Neural cell (in vitro differentiated cells): ENCODE measurements around the gene TRPM4. TPM values are rescaled to one million over a fixed set of nuclear protein-coding genes. Genes with fewer than 3 reads are reported as not detected.

Source experiments
- H2AFZ ChIP-seq: fragments of 200-600, 300-800 bp; sonication (generic), shearing (Covaris generic); 2 replicates; pipeline ENCODE4 v1.6.0; 2014; ENCODE audit warnings: low read depth, mild to moderate bottlenecking, antibody characterized with exemption, low read length, moderate library complexity
- H3F3A ChIP-seq: fragments of 200-600 bp; shearing (Covaris generic); 2 replicates; pipeline ENCODE4 v1.6.1; 2016; ENCODE audit warnings: mild to moderate bottlenecking, moderate library complexity, mixed read lengths, antibody characterized with exemption, low read length; ENCODE audit not compliant: insufficient read depth, poor library complexity, severe bottlenecking
- H3K27ac ChIP-seq: fragments of 200-600, 300-800 bp; sonication (generic), shearing (Covaris generic); 2 replicates; pipeline ENCODE4 v1.5.1; 2014; ENCODE audit warnings: mild to moderate bottlenecking, low read length, moderate library complexity
- H3K27me3 ChIP-seq: fragments of 300-800, 200-600 bp; sonication (generic), shearing (Covaris generic); 2 replicates; pipeline ENCODE4 v1.6.0; 2014; ENCODE audit warnings: mild to moderate bottlenecking, low read depth, low read length, moderate library complexity; ENCODE audit not compliant: insufficient read depth
- H3K36me3 ChIP-seq: fragments of 300-800, 200-600 bp; sonication (generic), shearing (Covaris generic); 2 replicates; pipeline ENCODE4 v1.5.1; 2014; ENCODE audit warnings: mild to moderate bottlenecking, antibody characterized with exemption, low read length, moderate library complexity; ENCODE audit not compliant: insufficient read depth
- H3K4me2 ChIP-seq: fragments of 300-800, 200-600 bp; sonication (generic), shearing (Covaris generic); 2 replicates; pipeline ENCODE4 v1.6.0; 2014; ENCODE audit warnings: mild to moderate bottlenecking, low read length
- H3K4me3 ChIP-seq: fragments of 300-800, 200-600 bp; sonication (generic), shearing (Covaris generic); 2 replicates; pipeline ENCODE4 v1.5.1; 2014; ENCODE audit warnings: mild to moderate bottlenecking, low read length, moderate library complexity
- H3K79me2 ChIP-seq: fragments of 200-600 bp; shearing (Covaris generic); replicated peaks from 2 replicates; pipeline ENCODE4 v1.6.0; 2014; ENCODE audit warnings: mild to moderate bottlenecking, low read length, moderate library complexity; ENCODE audit not compliant: insufficient read depth
- H3K9ac ChIP-seq: fragments of 300-800, 200-600 bp; sonication (generic), shearing (Covaris generic); 2 replicates; pipeline ENCODE4 v1.6.1; 2016; ENCODE audit warnings: mild to moderate bottlenecking, low read length, mixed read lengths
- H3K9me2 ChIP-seq: fragments of 200-600 bp; shearing (Covaris generic); 2 replicates; pipeline ENCODE4 v1.6.1; 2016; ENCODE audit warnings: mild to moderate bottlenecking, low read length, mixed read lengths; ENCODE audit not compliant: insufficient read depth
- H3K9me3 ChIP-seq: fragments of 200-600, 300-800 bp; sonication (generic), shearing (Covaris generic); 2 replicates; pipeline ENCODE4 v1.6.1; 2016; ENCODE audit warnings: mild to moderate bottlenecking, mixed run types, low read length, moderate library complexity, mixed read lengths
- H4K20me1 ChIP-seq: fragments of 200-600 bp; shearing (Covaris generic); 2 replicates; pipeline ENCODE4 v1.6.1; 2016; ENCODE audit warnings: mild to moderate bottlenecking, mixed run types; ENCODE audit not compliant: insufficient read depth
- EP300 ChIP-seq: fragments of 450-650 bp; conservative IDR thresholded peaks from 2 replicates; pipeline ENCODE4 v1.6.1; 2014; ENCODE audit warnings: antibody characterized with exemption, mild to moderate bottlenecking, moderate library complexity; ENCODE audit not compliant: poor library complexity, severe bottlenecking
- EZH2 ChIP-seq: fragments of 200-600, 300-800 bp; shearing (Covaris generic), sonication (generic); IDR thresholded peaks from 2 replicates; pipeline ENCODE4 v1.6.1; 2014; ENCODE audit warnings: antibody characterized with exemption, low read length, borderline replicate concordance, mild to moderate bottlenecking; ENCODE audit not compliant: insufficient read depth, poor library complexity, severe bottlenecking
- MXI1 ChIP-seq: fragments of 450-650 bp; conservative IDR thresholded peaks from 2 replicates; pipeline ENCODE4 v1.6.1; 2014; ENCODE audit warnings: antibody characterized with exemption, mild to moderate bottlenecking; ENCODE audit not compliant: poor library complexity, severe bottlenecking
- POLR2AphosphoS5 ChIP-seq: IDR thresholded peaks from 2 replicates; pipeline ENCODE4 v1.6.1; 2012
- RAD21 ChIP-seq: fragments of 450-650 bp; conservative IDR thresholded peaks from 2 replicates; pipeline ENCODE4 v1.6.1; 2014; ENCODE audit warnings: antibody characterized with exemption, mild to moderate bottlenecking, moderate library complexity
- SMC3 ChIP-seq: fragments of 450-650 bp; conservative IDR thresholded peaks from 2 replicates; pipeline ENCODE4 v1.6.1; 2014; ENCODE audit warnings: antibody characterized with exemption, mild to moderate bottlenecking, moderate library complexity; ENCODE audit not compliant: poor library complexity
- TAF1 ChIP-seq: IDR thresholded peaks from 2 replicates; pipeline ENCODE4 v1.6.1; 2012; ENCODE audit warnings: low read depth
- polyA plus RNA-seq: library from polyadenylated mRNA; depleted of rRNA; stranded (reverse); fragments of >200 nt; gene quantifications from 2 replicates; pipeline ENCODE4 v1.2.3, GENCODE V29; 2014
- TF ChIP-seq, protein P1 (sequence below): IDR thresholded peaks from 2 replicates; pipeline ENCODE4 v1.6.1; 2012; ENCODE audit warnings: borderline replicate concordance
- TF ChIP-seq, protein P2 (sequence below): fragments of 450-650 bp; IDR thresholded peaks from 2 replicates; pipeline ENCODE4 v1.5.1; 2014; ENCODE audit warnings: antibody characterized with exemption, mild to moderate bottlenecking, moderate library complexity; ENCODE audit not compliant: poor library complexity, severe bottlenecking

The TRPM4 gene
- polyA plus RNA-seq, 1 donor from 2014 or later, result 42.5 TPM

DNA sequence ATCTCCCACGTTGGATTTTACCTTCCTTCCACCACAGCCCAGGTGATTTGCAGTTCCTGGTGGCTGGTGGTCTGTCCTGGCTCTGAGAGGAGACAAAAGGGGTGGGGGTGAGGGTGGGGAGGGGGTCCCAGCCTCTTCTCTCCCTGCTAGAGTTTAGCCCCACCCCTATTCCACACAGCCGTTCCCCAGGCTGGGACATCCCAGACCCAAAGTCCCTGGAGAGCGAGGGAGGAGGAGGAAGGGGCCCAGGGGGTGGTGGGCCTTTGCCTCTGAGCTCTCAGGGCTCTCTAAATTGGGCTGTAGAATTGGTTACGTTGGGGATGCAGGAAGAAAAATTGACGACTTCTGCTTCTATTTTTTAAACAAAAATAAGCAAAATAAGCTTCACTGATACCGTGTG is 85.5 kb downstream of the TRPM4 start:
- Histone ChIP-seq H3K79me2 (no peaks in the 10 kb centered on the region), H3K27me3 (no peaks in the 10 kb centered on the region), H3K36me3 (no peaks in the 10 kb centered on the region), H3K27ac (no peak overlapping the region), H3K9ac (no peak overlapping the region), H2AFZ (no peak overlapping the region), H3F3A (no peaks in the 10 kb centered on the region), H3K9me2 (no peaks in the 10 kb centered on the region), H4K20me1 (no peaks in the 10 kb centered on the region), H3K4me3 (no peak overlapping the region), H3K9me3 (no peaks in the 10 kb centered on the region), H3K4me2 (no peak overlapping the region)
- no peak for TF ChIP-seq RAD21
- TF ChIP-seq EP300, result no peak
- no peak for TF ChIP-seq SMC3
- TF ChIP-seq, protein P1, sequence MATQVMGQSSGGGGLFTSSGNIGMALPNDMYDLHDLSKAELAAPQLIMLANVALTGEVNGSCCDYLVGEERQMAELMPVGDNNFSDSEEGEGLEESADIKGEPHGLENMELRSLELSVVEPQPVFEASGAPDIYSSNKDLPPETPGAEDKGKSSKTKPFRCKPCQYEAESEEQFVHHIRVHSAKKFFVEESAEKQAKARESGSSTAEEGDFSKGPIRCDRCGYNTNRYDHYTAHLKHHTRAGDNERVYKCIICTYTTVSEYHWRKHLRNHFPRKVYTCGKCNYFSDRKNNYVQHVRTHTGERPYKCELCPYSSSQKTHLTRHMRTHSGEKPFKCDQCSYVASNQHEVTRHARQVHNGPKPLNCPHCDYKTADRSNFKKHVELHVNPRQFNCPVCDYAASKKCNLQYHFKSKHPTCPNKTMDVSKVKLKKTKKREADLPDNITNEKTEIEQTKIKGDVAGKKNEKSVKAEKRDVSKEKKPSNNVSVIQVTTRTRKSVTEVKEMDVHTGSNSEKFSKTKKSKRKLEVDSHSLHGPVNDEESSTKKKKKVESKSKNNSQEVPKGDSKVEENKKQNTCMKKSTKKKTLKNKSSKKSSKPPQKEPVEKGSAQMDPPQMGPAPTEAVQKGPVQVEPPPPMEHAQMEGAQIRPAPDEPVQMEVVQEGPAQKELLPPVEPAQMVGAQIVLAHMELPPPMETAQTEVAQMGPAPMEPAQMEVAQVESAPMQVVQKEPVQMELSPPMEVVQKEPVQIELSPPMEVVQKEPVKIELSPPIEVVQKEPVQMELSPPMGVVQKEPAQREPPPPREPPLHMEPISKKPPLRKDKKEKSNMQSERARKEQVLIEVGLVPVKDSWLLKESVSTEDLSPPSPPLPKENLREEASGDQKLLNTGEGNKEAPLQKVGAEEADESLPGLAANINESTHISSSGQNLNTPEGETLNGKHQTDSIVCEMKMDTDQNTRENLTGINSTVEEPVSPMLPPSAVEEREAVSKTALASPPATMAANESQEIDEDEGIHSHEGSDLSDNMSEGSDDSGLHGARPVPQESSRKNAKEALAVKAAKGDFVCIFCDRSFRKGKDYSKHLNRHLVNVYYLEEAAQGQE, result no peak
- TF ChIP-seq, protein P2, sequence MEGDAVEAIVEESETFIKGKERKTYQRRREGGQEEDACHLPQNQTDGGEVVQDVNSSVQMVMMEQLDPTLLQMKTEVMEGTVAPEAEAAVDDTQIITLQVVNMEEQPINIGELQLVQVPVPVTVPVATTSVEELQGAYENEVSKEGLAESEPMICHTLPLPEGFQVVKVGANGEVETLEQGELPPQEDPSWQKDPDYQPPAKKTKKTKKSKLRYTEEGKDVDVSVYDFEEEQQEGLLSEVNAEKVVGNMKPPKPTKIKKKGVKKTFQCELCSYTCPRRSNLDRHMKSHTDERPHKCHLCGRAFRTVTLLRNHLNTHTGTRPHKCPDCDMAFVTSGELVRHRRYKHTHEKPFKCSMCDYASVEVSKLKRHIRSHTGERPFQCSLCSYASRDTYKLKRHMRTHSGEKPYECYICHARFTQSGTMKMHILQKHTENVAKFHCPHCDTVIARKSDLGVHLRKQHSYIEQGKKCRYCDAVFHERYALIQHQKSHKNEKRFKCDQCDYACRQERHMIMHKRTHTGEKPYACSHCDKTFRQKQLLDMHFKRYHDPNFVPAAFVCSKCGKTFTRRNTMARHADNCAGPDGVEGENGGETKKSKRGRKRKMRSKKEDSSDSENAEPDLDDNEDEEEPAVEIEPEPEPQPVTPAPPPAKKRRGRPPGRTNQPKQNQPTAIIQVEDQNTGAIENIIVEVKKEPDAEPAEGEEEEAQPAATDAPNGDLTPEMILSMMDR, result no peak
- no peak for TF ChIP-seq MXI1
- no peak for TF ChIP-seq EZH2
- no peak for TF ChIP-seq POLR2AphosphoS5
- no peak for TF ChIP-seq TAF1

DNA sequence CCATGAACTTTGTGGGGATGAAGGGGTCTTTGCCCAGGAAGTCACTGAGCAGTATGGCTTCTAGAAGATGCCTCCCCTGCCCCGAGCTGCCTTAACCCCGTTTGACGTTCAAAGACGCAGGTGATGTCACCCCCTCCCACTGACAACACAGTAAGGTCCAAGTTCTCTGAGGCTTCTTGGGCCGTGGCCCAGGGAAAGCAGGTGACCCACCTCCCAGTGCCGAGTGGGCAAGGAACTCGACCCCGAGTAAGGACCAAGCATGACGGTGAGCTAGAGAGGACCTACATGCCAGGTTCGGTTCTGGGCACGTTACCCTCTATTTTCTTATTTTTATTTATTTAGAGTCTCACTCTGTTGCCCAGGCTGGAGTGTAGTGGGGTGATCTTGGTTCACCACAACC is 86.1 kb downstream of the TRPM4 start:
- H3K79me2 ChIP-seq, result no peaks in the 10 kb centered on the region
- H3K27ac ChIP-seq, result no peak overlapping the region
- H3K36me3 ChIP-seq, result no peaks in the 10 kb centered on the region
- H3K4me2 ChIP-seq, result no peak overlapping the region
- no peaks in the 10 kb centered on the region for H3K9me3 ChIP-seq
- no peaks in the 10 kb centered on the region for H3F3A ChIP-seq
- H4K20me1 ChIP-seq, result no peaks in the 10 kb centered on the region
- H3K27me3 ChIP-seq, result no peaks in the 10 kb centered on the region
- no peak overlapping the region for H3K4me3 ChIP-seq
- no peak overlapping the region for H2AFZ ChIP-seq
- no peaks in the 10 kb centered on the region for H3K9me2 ChIP-seq
- no peak overlapping the region for H3K9ac ChIP-seq
- TF ChIP-seq, protein P1, result no peak
- TF ChIP-seq MXI1, result no peak
- no peak for TF ChIP-seq EP300
- no peak for TF ChIP-seq SMC3
- TF ChIP-seq POLR2AphosphoS5, result no peak
- TF ChIP-seq EZH2, result no peak
- TF ChIP-seq, protein P2, result no peak
- no peak for TF ChIP-seq RAD21
- TF ChIP-seq TAF1, result no peak
